ENCODE results near the gene SOBP.

- TF ChIP-seq CTCF (IDR thresholded peaks at IDR 0.05) (no peak), EP300 (IDR thresholded peaks at IDR 0.05) (no peak), POLR2A (IDR thresholded peaks at IDR 0.05) (no peak)
Observed at GRCh38 chr6:107655864-107656263, 165.9 kb downstream of the SOBP start.
